ENCODE data around the gene CROCC2. TPM values are rescaled to one million over a fixed set of nuclear protein-coding genes. Genes with fewer than 3 reads are reported as not detected.
A peak's percentile ranks its signal among the peaks of the same experiment; 100 is the strongest.

The CROCC2 gene
- total and polyA plus RNA-seq, 7 experiments from 2014 or later: 0.22 TPM; not detected in 6

- peaks cover 0 to 8% (median 4%) of the 10 kb centered on the region in 5 donors for H3K36me3 Mint-ChIP-seq
- ATAC-seq (no peak), DNase-seq (no peak)
- ChIA-PET POLR2A (interaction anchor here (0.9 to 1.3 kb wide), 2 partner anchors 10 to 11 kb away, joined by 3 to 5 read pairs; no protein-coding TSS in a partner anchor), CTCF (no interaction called here)
- no peaks in the 10 kb centered on the region for H3K4me1 ChIP-seq (ENCODE audit: control insufficient read depth in 2 of 2, insufficient read depth in 2 of 2, low read length in 2 of 2)
- H3K36me3 ChIP-seq (ENCODE audit: control insufficient read depth in 2 of 3, insufficient read depth in 3 of 3, low read length in 3 of 3): no peaks in the 10 kb centered on the region
- intact Hi-C loops (cut with micrococcal nuclease): no loop called here
- H3K27me3 ChIP-seq (ENCODE audit: control insufficient read depth in 2 of 2, insufficient read depth in 2 of 2, low read length in 2 of 2): no peaks in the 10 kb centered on the region
- H3K27me3 Mint-ChIP-seq: peaks cover 0 to 7% (median 0%) of the 10 kb centered on the region in 5 donors
- no peak overlapping the region for H3K4me3 Mint-ChIP-seq
- peaks cover 0 to 25% (median 12%) of the 10 kb centered on the region in 11 donors for H3K9me3 Mint-ChIP-seq
- H3K27ac ChIP-seq (ENCODE audit: low read depth, low read length): no peak overlapping the region
- no peak overlapping the region for H3K27ac Mint-ChIP-seq
- no peak overlapping the region for H3K4me3 ChIP-seq (ENCODE audit: low read length)
- H3K9me3 ChIP-seq (ENCODE audit: control insufficient read depth in 2 of 3, low read length in 3 of 3): peaks cover 0 to 5% (median under 1%) of the 10 kb centered on the region in 3 experiments
- peaks cover 0 to 2% (median 0%) of the 10 kb centered on the region in 7 donors for H3K4me1 Mint-ChIP-seq
Observed at GRCh38 chr2:241020201-241020600, 114.1 kb downstream of the CROCC2 start.

DNA sequence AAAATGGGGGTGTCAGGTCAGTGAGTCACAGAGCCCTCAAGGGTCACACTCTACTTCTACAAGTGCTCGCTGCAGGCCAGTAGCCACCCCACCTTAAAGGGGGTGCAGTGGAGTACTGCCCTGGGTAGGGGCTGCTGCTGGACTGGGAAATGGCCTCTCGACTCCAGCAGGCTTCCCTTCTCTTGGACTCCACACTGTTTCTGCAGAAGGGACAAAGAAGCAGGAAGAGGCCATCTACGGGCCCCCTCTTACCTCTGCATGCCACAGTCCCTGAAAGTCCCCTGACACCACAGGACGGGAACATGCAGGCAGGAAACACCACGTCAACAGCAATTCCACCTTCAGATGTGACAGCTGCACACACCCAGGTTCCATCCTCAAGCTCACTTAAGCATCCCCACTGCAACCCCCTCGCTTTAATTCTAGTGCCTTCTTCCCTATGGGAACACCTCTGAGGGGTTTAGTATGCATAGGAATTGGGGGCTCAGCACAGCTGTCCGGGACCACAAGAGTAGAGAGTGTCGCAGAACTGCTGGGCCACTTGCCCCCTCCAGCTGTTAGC, 114.6 kb downstream of the CROCC2 start:
- no peaks in the 10 kb centered on the region for H3K27me3 ChIP-seq (ENCODE audit: control insufficient read depth in 2 of 2, insufficient read depth in 2 of 2, low read length in 2 of 2)
- POLR2A ChIA-PET: interaction anchor here (0.6 to 1.3 kb wide), 3 partner anchors 10 to 25 kb away, joined by 3 to 5 read pairs (median 3); no protein-coding TSS in a partner anchor
- intact Hi-C loops (cut with micrococcal nuclease): no loop called here
- H3K27ac ChIP-seq (ENCODE audit: low read depth, low read length): no peak overlapping the region
- H3K27me3 Mint-ChIP-seq: peaks cover 0 to 7% (median 0%) of the 10 kb centered on the region in 5 donors
- H3K4me3 Mint-ChIP-seq: no peak overlapping the region
- DNase-seq (no peak), ATAC-seq (no peak)
- H3K4me1 Mint-ChIP-seq: peaks cover 0 to 2% (median 0%) of the 10 kb centered on the region in 7 donors
- peaks cover 0 to 6% (median 5%) of the 10 kb centered on the region in 3 experiments for H3K9me3 ChIP-seq (ENCODE audit: control insufficient read depth in 2 of 3, low read length in 3 of 3)
- H3K36me3 Mint-ChIP-seq: peaks cover 3 to 13% (median 7%) of the 10 kb centered on the region in 5 donors
- H3K9me3 Mint-ChIP-seq: peaks cover 0 to 30% (median 15%) of the 10 kb centered on the region in 11 donors
- peak overlapping the region in 1 of 9 donors; percentile 10 for H3K27ac Mint-ChIP-seq
- CTCF ChIA-PET: no interaction called here
- H3K36me3 ChIP-seq (ENCODE audit: control insufficient read depth in 2 of 3, insufficient read depth in 3 of 3, low read length in 3 of 3): no peaks in the 10 kb centered on the region
- H3K4me1 ChIP-seq (ENCODE audit: control insufficient read depth in 2 of 2, insufficient read depth in 2 of 2, low read length in 2 of 2): no peaks in the 10 kb centered on the region
- no peak overlapping the region for H3K4me3 ChIP-seq (ENCODE audit: low read length)

GRCh38 chr2:241025639-241026038, 119.5 kb downstream of the CROCC2 start:
- no peaks in the 10 kb centered on the region for H3K36me3 ChIP-seq (ENCODE audit: control insufficient read depth in 2 of 3, insufficient read depth in 3 of 3, low read length in 3 of 3)
- H3K27ac ChIP-seq (ENCODE audit: low read depth, low read length): no peak overlapping the region
- ATAC-seq (no peak), DNase-seq (no peak)
- POLR2A ChIA-PET: interaction anchor here (0.6 to 0.7 kb wide), 2 partner anchors 24 to 46 kb away, joined by 3 read pairs; no protein-coding TSS in a partner anchor
- Mint-ChIP-seq H3K4me1 (peaks cover 0 to 2% (median 0%) of the 10 kb centered on the region in 7 donors), H3K27ac (no peak overlapping the region), H3K27me3 (peaks cover 0 to 7% (median 0%) of the 10 kb centered on the region in 5 donors), H3K4me3 (no peak overlapping the region), H3K9me3 (peaks cover 3 to 61% (median 31%) of the 10 kb centered on the region in 11 donors), H3K36me3 (peaks cover 6 to 26% (median 10%) of the 10 kb centered on the region in 5 donors)
- CTCF ChIA-PET: no interaction called here
- intact Hi-C loops (cut with micrococcal nuclease): no loop called here
- peaks cover 0 to 13% (median 5%) of the 10 kb centered on the region in 3 experiments for H3K9me3 ChIP-seq (ENCODE audit: control insufficient read depth in 2 of 3, low read length in 3 of 3)
- no peak overlapping the region for H3K4me3 ChIP-seq (ENCODE audit: low read length)
- no peaks in the 10 kb centered on the region for H3K4me1 ChIP-seq (ENCODE audit: control insufficient read depth in 2 of 2, insufficient read depth in 2 of 2, low read length in 2 of 2)
- H3K27me3 ChIP-seq (ENCODE audit: control insufficient read depth in 2 of 2, insufficient read depth in 2 of 2, low read length in 2 of 2): no peaks in the 10 kb centered on the region

DNA sequence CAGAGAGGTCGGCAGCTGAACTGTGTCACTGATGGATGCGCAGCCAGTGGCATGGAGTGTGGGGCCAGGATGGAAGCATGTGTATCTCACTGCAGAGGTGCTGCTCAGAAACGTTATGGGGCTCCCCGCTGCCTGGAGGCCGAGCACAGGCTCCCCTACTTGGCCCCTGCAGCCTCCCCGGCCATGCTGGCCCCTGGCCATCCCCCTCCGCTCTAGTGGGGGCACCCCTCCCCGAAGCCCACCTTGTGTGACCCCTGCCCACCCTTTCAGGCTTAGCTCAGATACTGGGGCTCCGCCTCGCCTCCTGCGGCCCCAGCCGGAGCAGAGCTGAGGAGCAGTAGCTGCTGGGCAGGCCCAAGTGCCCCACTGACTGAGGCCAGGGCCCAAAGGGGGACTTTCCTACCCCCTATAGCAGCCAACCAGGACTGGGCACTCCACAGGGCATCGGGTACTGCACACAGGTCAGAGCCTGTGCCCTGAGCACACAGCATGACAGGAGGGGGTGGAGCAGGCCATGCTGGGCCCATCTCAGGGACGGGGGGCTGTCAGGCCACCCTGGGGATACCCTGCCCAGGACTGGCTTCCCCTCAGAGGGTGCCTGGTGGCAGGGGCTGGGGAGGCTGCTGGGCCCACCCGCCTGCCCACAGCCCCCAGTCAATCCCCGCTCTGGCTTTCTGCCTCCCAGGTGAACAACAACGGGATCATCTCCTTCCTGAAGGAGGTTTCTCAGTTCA, 123.6 kb downstream of the CROCC2 start:
- ATAC-seq (no peak), DNase-seq (no peak)
- no peaks in the 10 kb centered on the region for H3K27me3 ChIP-seq (ENCODE audit: control insufficient read depth in 2 of 2, insufficient read depth in 2 of 2, low read length in 2 of 2)
- H3K4me1 Mint-ChIP-seq: peaks cover 0 to 7% (median 0%) of the 10 kb centered on the region in 7 donors
- POLR2A ChIA-PET: no interaction called here
- H3K4me3 Mint-ChIP-seq: no peak overlapping the region
- H3K36me3 Mint-ChIP-seq: peaks cover 6 to 18% (median 9%) of the 10 kb centered on the region in 5 donors
- no peak overlapping the region for H3K4me3 ChIP-seq (ENCODE audit: low read length)
- H3K36me3 ChIP-seq (ENCODE audit: control insufficient read depth in 2 of 3, insufficient read depth in 3 of 3, low read length in 3 of 3): no peaks in the 10 kb centered on the region
- H3K4me1 ChIP-seq (ENCODE audit: control insufficient read depth in 2 of 2, insufficient read depth in 2 of 2, low read length in 2 of 2): no peaks in the 10 kb centered on the region
- no peak overlapping the region for H3K27ac Mint-ChIP-seq
- peaks cover 0 to 13% (median 0%) of the 10 kb centered on the region in 3 experiments for H3K9me3 ChIP-seq (ENCODE audit: control insufficient read depth in 2 of 3, low read length in 3 of 3)
- H3K9me3 Mint-ChIP-seq: peaks cover 3 to 41% (median 18%) of the 10 kb centered on the region in 11 donors
- H3K27ac ChIP-seq (ENCODE audit: low read depth, low read length): no peak overlapping the region
- intact Hi-C loops (cut with micrococcal nuclease): no loop called here
- H3K27me3 Mint-ChIP-seq: no peaks in the 10 kb centered on the region
- CTCF ChIA-PET: interaction anchor here (0.6 to 0.7 kb wide), 2 partner anchors 168 to 348 kb away, joined by 3 read pairs; no protein-coding TSS in a partner anchor

- Mint-ChIP-seq H3K4me1 (peaks cover 0 to 7% (median 0%) of the 10 kb centered on the region in 7 donors), H3K27me3 (no peaks in the 10 kb centered on the region), H3K4me3 (no peak overlapping the region), H3K27ac (no peak overlapping the region), H3K9me3 (peaks cover 3 to 36% (median 14%) of the 10 kb centered on the region in 11 donors), H3K36me3 (peaks cover 6 to 17% (median 8%) of the 10 kb centered on the region in 5 donors)
- ChIA-PET POLR2A (interaction anchor here (1.1 kb wide), 1 partner anchor 10 kb away, joined by 3 read pairs; no protein-coding TSS in a partner anchor), CTCF (interaction anchor here (0.7 kb wide), 1 partner anchor 168 kb away, joined by 3 read pairs; no protein-coding TSS in a partner anchor)
- Histone ChIP-seq H3K27ac (ENCODE audit: low read depth, low read length) (no peak overlapping the region), H3K36me3 (ENCODE audit: control insufficient read depth in 2 of 3, insufficient read depth in 3 of 3, low read length in 3 of 3) (no peaks in the 10 kb centered on the region), H3K9me3 (ENCODE audit: control insufficient read depth in 2 of 3, low read length in 3 of 3) (peaks cover 0 to 11% (median 0%) of the 10 kb centered on the region in 3 experiments), H3K27me3 (ENCODE audit: control insufficient read depth in 2 of 2, insufficient read depth in 2 of 2, low read length in 2 of 2) (no peaks in the 10 kb centered on the region), H3K4me3 (ENCODE audit: low read length) (no peak overlapping the region), H3K4me1 (ENCODE audit: control insufficient read depth in 2 of 2, insufficient read depth in 2 of 2, low read length in 2 of 2) (no peaks in the 10 kb centered on the region)
- intact Hi-C loops (cut with micrococcal nuclease): no loop called here
- no peak for ATAC-seq
- no peak for DNase-seq
Observed at GRCh38 chr2:241030333-241030680, 124.2 kb downstream of the CROCC2 start.

GRCh38 chr2:241030883-241031282, 124.7 kb downstream of the CROCC2 start:
- H3K27me3 ChIP-seq (ENCODE audit: control insufficient read depth in 2 of 2, insufficient read depth in 2 of 2, low read length in 2 of 2): no peaks in the 10 kb centered on the region
- H3K27me3 Mint-ChIP-seq: no peaks in the 10 kb centered on the region
- peaks cover 0 to 30% (median 11%) of the 10 kb centered on the region in 11 donors for H3K9me3 Mint-ChIP-seq
- peaks cover 0 to 7% (median 0%) of the 10 kb centered on the region in 7 donors for H3K4me1 Mint-ChIP-seq
- no peak overlapping the region for H3K27ac Mint-ChIP-seq
- peaks cover 0 to 5% (median 0%) of the 10 kb centered on the region in 3 experiments for H3K9me3 ChIP-seq (ENCODE audit: control insufficient read depth in 2 of 3, low read length in 3 of 3)
- no peak overlapping the region for H3K4me3 Mint-ChIP-seq
- intact Hi-C loops (cut with micrococcal nuclease): no loop called here
- no peaks in the 10 kb centered on the region for H3K4me1 ChIP-seq (ENCODE audit: control insufficient read depth in 2 of 2, insufficient read depth in 2 of 2, low read length in 2 of 2)
- H3K36me3 Mint-ChIP-seq: peaks cover 3 to 12% (median 3%) of the 10 kb centered on the region in 5 donors
- H3K36me3 ChIP-seq (ENCODE audit: control insufficient read depth in 2 of 3, insufficient read depth in 3 of 3, low read length in 3 of 3): no peaks in the 10 kb centered on the region
- ChIA-PET POLR2A (interaction anchor here (1.1 kb wide), 1 partner anchor 10 kb away, joined by 3 read pairs; no protein-coding TSS in a partner anchor), CTCF (no interaction called here)
- H3K27ac ChIP-seq (ENCODE audit: low read depth, low read length): no peak overlapping the region
- ATAC-seq (no peak), DNase-seq (no peak)
- no peak overlapping the region for H3K4me3 ChIP-seq (ENCODE audit: low read length)

Measured in naive thymus-derived CD4-positive, alpha-beta T cell (primary cell).